ENCODE measurements around the gene DHX35. TPM values are rescaled to one million over a fixed set of nuclear protein-coding genes. Genes with fewer than 3 reads are reported as not detected.
A peak's percentile ranks its signal among the peaks of the same experiment; 100 is the strongest.
"Not testable (repeated sequence)": the region's sequence is repeated elsewhere in the genome, so short reads cannot be mapped to it uniquely, and the experiment has no call there.

Gene DHX35
- total RNA-seq, 1 donor from 2014 or later = 9.5 TPM

DNA sequence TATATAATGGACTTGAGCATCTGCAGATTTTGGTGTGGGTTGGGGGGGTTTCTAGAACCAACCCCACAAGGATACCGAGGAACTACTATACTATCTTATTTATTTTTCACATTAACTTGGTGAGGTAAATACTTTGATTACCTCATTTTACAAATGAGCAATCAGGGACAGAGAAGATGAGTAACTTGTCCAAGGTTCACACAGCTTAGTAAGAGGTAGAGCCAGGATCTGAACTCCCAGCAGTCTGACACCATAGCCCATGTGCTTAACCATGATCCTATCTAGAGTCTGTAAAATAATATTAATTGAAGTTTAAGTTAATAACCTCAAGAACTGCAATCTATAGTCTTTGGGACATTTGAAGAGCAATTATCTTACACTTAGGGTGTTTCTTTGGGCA is 28.6 kb downstream of the DHX35 start:
- DNase-seq (no peak), ATAC-seq (ENCODE audit: low read depth) (no peak)
- H3K27ac Mint-ChIP-seq = no peak overlapping the region
- H3K4me3 Mint-ChIP-seq = no peak overlapping the region
- no peak for TF ChIP-seq CTCF (IDR thresholded peaks at IDR 0.05)
- no peaks in the 10 kb centered on the region for H3K9me3 Mint-ChIP-seq
- H3K27me3 Mint-ChIP-seq = no peaks in the 10 kb centered on the region
- CTCF ChIA-PET = no interaction called here
- peaks cover 40% of the 10 kb centered on the region for H3K36me3 Mint-ChIP-seq (ENCODE audit: low read depth)
- H3K4me1 Mint-ChIP-seq = peaks cover 17% of the 10 kb centered on the region
- intact Hi-C loops (cut with micrococcal nuclease) = no loop called here
- POLR2A ChIA-PET = no interaction called here

DNA sequence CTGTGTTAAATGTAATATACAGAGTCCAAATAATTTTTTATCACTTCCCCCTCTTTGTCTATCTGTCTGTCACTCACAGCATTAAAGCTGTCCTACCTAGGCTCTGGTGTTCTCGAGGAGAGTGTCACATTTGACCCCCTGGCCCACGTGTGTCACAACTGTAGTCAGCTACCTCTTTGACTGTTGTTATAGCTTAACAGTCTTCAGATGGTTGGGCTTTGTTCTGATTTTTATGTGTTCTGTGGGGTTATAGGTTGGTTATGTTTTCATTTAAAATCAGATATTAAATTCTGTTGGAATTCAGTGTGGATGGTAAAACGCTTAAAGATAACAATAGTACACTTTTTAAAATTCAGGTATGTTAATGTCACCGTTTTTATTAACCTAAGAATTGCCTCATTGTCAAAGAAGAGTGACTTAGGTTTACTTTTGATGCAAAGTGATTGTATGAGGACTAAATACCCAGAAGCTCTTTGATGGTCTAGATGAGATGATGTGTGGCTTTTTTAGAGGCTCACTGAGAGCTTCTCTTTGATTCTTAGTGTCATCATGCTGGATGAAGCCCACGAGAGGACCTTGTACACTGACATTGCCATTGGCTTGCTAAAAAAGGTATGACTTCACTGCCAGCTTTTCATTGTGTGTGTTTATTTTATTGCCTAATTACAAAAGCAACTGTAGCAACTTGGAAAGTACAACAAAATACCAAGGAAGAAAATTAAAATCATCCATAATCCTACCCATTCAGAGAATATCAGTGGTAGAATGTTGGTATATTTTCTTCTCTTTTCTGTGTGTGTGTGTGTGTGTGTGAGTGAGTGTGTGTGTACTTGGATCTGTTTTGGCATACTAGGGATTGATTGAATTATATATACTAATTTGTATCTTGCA is 29.9 kb downstream of the DHX35 start:
- no peaks in the 10 kb centered on the region for H3K27me3 Mint-ChIP-seq
- CTCF ChIA-PET = no interaction called here
- H3K9me3 Mint-ChIP-seq = no peaks in the 10 kb centered on the region
- H3K4me3 Mint-ChIP-seq = no peak overlapping the region
- H3K27ac Mint-ChIP-seq = no peak overlapping the region
- TF ChIP-seq CTCF (IDR thresholded peaks at IDR 0.05) = no peak
- peaks cover 11% of the 10 kb centered on the region for H3K4me1 Mint-ChIP-seq
- peaks cover 45% of the 10 kb centered on the region for H3K36me3 Mint-ChIP-seq (ENCODE audit: low read depth)
- no peak for ATAC-seq (ENCODE audit: low read depth)
- intact Hi-C loops (cut with micrococcal nuclease) = no loop called here
- POLR2A ChIA-PET = no interaction called here
- DNase-seq = no peak

DNA sequence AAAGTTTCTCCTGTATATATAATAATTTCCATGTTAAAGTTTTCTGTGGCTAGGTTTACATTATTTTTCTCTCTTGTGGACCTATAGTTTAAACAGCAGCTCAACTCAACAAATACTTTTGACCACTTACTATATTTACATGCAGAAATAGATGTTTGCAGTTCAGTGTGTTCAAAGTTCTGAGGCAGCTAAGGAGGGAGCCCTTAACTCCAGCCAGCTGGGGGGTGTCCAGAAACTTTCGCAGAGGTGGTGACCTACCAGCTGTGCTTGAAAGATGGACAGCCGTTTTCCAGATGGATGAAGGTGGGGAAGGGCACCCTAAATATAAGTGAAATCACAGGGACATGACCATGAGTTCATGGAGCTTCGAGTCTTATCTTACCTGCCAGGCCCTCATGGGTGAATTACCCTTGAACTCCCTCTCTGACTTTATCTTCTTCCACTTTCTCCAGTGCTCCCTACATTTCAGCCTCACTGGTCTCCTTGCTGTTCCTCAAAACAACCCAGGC is 33.4 kb downstream of the DHX35 start:
- ATAC-seq (ENCODE audit: low read depth) (no peak), DNase-seq (no peak)
- Mint-ChIP-seq H3K4me3 (no peak overlapping the region), H3K27me3 (no peaks in the 10 kb centered on the region), H3K4me1 (peaks cover 4% of the 10 kb centered on the region), H3K9me3 (no peaks in the 10 kb centered on the region), H3K36me3 (ENCODE audit: low read depth) (peaks cover 52% of the 10 kb centered on the region), H3K27ac (no peak overlapping the region)
- intact Hi-C loops (cut with micrococcal nuclease) = no loop called here
- CTCF ChIA-PET = no interaction called here
- POLR2A ChIA-PET = interaction anchor here (0.7 kb wide), 1 partner anchor 34 kb away, joined by 4 read pairs; no protein-coding TSS in a partner anchor
- no peak for TF ChIP-seq CTCF (IDR thresholded peaks at IDR 0.05)

DNA sequence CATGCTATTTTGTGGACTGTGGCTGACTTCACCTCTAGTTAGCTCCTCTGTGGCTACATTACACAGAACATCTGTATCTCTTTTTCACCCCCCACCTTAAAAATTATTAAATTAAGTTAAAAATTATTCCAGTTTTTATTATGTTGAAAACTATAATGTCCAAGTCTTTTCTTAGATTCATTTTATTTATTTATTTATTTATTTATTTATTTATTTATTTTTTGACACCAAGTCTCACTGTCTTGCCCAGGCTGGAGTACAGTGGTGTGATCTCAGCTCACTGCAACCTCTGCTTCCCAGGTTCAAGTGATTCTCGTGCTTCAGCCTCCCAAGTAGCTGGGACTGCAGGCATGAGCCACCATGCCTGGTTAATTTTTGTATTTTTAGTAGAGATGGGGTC is 34.7 kb downstream of the DHX35 start:
- CTCF ChIA-PET; H3K27ac Mint-ChIP-seq; POLR2A ChIA-PET; ATAC-seq (ENCODE audit: low read depth); H3K9me3 Mint-ChIP-seq; H3K27me3 Mint-ChIP-seq; DNase-seq; H3K4me3 Mint-ChIP-seq; H3K4me1 Mint-ChIP-seq: not testable (repeated sequence)
- H3K36me3 Mint-ChIP-seq (ENCODE audit: low read depth) = peaks cover 61% of the 10 kb centered on the region
- intact Hi-C loops (cut with micrococcal nuclease) = loop anchor here (1.0 kb wide), 1 partner anchor 351 kb away; no protein-coding TSS in a partner anchor

DNA sequence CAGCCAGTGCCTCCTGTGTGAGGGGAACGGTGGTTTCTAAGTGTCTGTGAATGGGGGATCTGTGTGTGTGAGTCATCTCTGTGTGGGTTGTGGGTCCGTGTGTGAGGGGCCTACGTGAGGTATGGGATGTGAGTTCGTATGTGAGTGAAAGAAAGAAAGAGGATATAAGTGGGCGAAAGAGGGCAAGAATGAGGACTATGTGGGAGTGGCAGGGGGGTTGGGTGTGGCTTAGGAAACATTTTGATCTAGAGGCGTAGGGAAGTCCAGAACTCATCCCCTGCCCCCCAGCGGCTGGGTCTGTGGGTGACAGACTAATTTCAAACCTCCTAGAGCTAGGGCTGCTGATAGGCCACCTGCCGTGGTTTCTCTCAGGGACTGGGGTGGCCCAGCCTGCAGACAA is 35.5 kb downstream of the DHX35 start:
- DNase-seq = no peak
- no peaks in the 10 kb centered on the region for H3K27me3 Mint-ChIP-seq
- H3K36me3 Mint-ChIP-seq (ENCODE audit: low read depth) = peaks cover 60% of the 10 kb centered on the region
- CTCF ChIA-PET = interaction anchor here (0.7 to 0.8 kb wide), 2 partner anchors 12 to 72 kb away, joined by 4 to 7 read pairs; partner anchors contain the start of gene FAM83D
- H3K27ac Mint-ChIP-seq = no peak overlapping the region
- H3K9me3 Mint-ChIP-seq = no peaks in the 10 kb centered on the region
- ATAC-seq (ENCODE audit: low read depth) = peak; percentile 56
- H3K4me1 Mint-ChIP-seq = peaks cover 4% of the 10 kb centered on the region
- intact Hi-C loops (cut with micrococcal nuclease) = loop anchor here (1.0 kb wide), 1 partner anchor 351 kb away; no protein-coding TSS in a partner anchor
- H3K4me3 Mint-ChIP-seq = no peak overlapping the region
- no peak for TF ChIP-seq CTCF (IDR thresholded peaks at IDR 0.05)
- POLR2A ChIA-PET = no interaction called here
